Measurements from ENCODE around the gene NAALADL1. TPM values are rescaled to one million over a fixed set of nuclear protein-coding genes. Genes with fewer than 3 reads are reported as not detected.

Gene NAALADL1
- total RNA-seq, 4 donors from 2014 or later: 5.6 to 21.5 (median 6.8) TPM

- WGBS, 2 donors: 89 to 91% methylated on average over 8 to 9 of the region's 9 CpGs
- TF ChIP-seq CTCF (IDR thresholded peaks at IDR 0.05) (no peak), POLR2A (IDR thresholded peaks at IDR 0.05) (no peak)
- DNase-seq: no peak
- Histone ChIP-seq H3K36me3 (peaks cover 7 to 22% of the 10 kb centered on the region in 2 donors), H3K4me1 (peaks cover 8 to 17% of the 10 kb centered on the region in 2 donors), H3K4me3 (replicated peaks in 1 of 3) (no peak overlapping the region), H3K27me3 (no peaks in the 10 kb centered on the region), H3K9me3 (no peaks in the 10 kb centered on the region), H3K27ac (no peak overlapping the region)
- intact Hi-C loops (cut with DNase I): no loop called here
Observed at GRCh38 chr11:65086809-65087208, 28.5 kb upstream of the NAALADL1 start.

DNA sequence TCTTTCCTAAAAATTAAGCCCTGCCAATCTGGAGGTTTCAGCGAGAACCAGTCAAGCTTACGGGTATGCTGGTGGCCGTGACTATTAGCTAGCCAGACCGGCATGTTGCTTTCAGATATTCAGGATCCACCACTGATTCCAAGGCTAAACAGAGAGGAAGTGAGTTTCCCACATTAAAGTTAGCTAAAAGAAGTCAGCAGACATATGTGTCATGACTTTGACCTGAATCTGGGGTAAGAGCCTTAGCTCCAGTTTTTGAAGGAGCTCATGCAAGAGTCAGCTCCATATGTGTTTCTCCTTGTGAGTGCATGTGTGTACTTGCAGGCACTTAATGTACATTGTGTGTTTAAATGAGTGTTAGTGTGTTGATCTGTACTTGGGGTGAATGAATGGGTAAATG lies 27.1 kb upstream of the NAALADL1 start:
- H3K27ac ChIP-seq: no peak overlapping the region
- H3K27me3 ChIP-seq: no peaks in the 10 kb centered on the region
- peaks cover 7 to 22% of the 10 kb centered on the region in 2 donors for H3K36me3 ChIP-seq
- no peak overlapping the region for H3K4me3 ChIP-seq (replicated peaks in 1 of 3)
- TF ChIP-seq POLR2A (IDR thresholded peaks at IDR 0.05) (no peak), CTCF (IDR thresholded peaks at IDR 0.05) (no peak)
- 95% methylated on average over 4 of the region's 4 CpGs for WGBS, 2 donors
- intact Hi-C loops (cut with DNase I): loop anchor here (2.0 kb wide), 1 partner anchor 71 kb away; the partner anchor contains the start of gene ARL2
- peaks cover 8 to 17% of the 10 kb centered on the region in 2 donors for H3K4me1 ChIP-seq
- DNase-seq: no peak
- H3K9me3 ChIP-seq: no peaks in the 10 kb centered on the region

DNA sequence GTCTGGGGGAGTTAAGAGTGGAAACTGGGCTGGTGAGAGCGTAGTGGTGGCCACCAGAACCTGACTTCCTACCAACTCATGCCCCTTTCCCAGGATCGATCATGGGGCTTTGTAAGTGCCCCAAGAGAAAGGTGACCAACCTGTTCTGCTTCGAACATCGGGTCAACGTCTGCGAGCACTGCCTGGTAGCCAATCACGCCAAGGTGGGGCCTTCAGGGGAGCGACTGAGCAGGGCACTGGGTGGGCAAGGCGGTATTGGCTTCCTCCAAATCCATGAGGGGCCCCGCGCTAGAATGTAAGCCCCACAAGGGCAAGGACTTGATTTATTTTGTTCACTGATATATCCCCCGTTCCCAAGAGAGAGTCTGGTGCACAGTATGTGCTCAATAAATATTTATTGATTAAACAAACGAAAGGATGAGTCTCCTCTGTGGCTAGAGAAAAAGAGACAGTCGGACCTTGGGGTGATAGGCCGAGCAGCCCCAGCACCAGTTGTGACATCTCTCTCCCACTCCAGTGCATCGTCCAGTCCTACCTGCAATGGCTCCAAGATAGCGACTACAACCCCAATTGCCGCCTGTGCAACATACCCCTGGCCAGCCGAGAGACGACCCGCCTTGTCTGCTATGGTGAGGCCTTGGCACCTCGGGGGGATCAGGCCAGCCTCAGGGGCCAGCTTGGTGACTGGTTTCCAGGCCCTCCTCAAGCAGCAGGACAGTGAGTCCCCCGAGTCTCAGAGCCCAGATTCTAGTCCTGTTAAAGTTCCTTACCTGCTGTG lies 26.4 kb upstream of the NAALADL1 start:
- intact Hi-C loops (cut with DNase I): loop anchor here (2.0 kb wide), 1 partner anchor 70 kb away; the partner anchor contains the start of gene ARL2
- H3K9me3 ChIP-seq: no peaks in the 10 kb centered on the region
- H3K4me1 ChIP-seq: peaks cover 8 to 17% of the 10 kb centered on the region in 2 donors
- DNase-seq: no peak
- TF ChIP-seq POLR2A (IDR thresholded peaks at IDR 0.05) (no peak), CTCF (IDR thresholded peaks at IDR 0.05) (no peak)
- whole genome bisulfite sequencing, 2 donors: 43 to 65% methylated on average over 18 to 22 of the region's 23 CpGs
- no peaks in the 10 kb centered on the region for H3K27me3 ChIP-seq
- H3K36me3 ChIP-seq: peaks cover 7 to 22% of the 10 kb centered on the region in 2 donors
- peak overlapping the region in 2 of 3 donors; percentile 87 to 92 for H3K27ac ChIP-seq
- peak overlapping the region; percentile 44 to 82 (median 56) for H3K4me3 ChIP-seq (replicated peaks in 1 of 3)

GRCh38 chr11:65083834-65084597 lies 25.7 kb upstream of the NAALADL1 start, which contains the start of the genes CDCA5 and ZFPL1:
TSS of gene CDCA5 (minus strand) at chr11:65084040. CDS start at chr11:65083978, 62 bp downstream.
TSS of gene ZFPL1 (plus strand) at chr11:65084222. CDS start at chr11:65084699, 477 bp downstream.
- Histone ChIP-seq H3K9me3 (no peaks in the 10 kb centered on the region), H3K4me3 (replicated peaks in 1 of 3) (peak within 1 kb of the TSS; percentile 44 to 82 (median 56)), H3K27me3 (no peaks in the 10 kb centered on the region), H3K27ac (peak within 1 kb of the TSS; percentile 84 to 92 (median 87)), H3K36me3 (peaks cover 7 to 22% of the 10 kb centered on the region in 2 donors), H3K4me1 (peaks cover 8 to 17% of the 10 kb centered on the region in 2 donors)
- peak; percentile 94 for DNase-seq
- TF ChIP-seq POLR2A (IDR thresholded peaks at IDR 0.05) (peak in 1 of 2 donors; percentile 70), CTCF (IDR thresholded peaks at IDR 0.05) (no peak)
- 1 to 2% methylated on average over 46 to 51 of the region's 79 CpGs for WGBS, 2 donors
- intact Hi-C loops (cut with DNase I): loop anchor here (2.0 kb wide), 1 partner anchor 69 kb away; the partner anchor contains the start of gene ARL2
